OCI-LY3 (cell line): ENCODE measurements around the gene RNGTT.

Experiments
- CTCF ChIP-seq: fragments of 200-600, 300-600 bp; sonication (generic); IDR thresholded peaks from 2 replicates; pipeline ENCODE4 v1.5.1; 2014; ENCODE audit warnings: antibody characterized with exemption, low read length, low read depth
- EZH2phosphoT487 ChIP-seq: fragments of 200-600 bp; shearing (Covaris generic); IDR thresholded peaks from 2 replicates; pipeline ENCODE4 v1.6.1; 2018; ENCODE audit warnings: antibody characterized with exemption, mixed run types, low read depth

DNA sequence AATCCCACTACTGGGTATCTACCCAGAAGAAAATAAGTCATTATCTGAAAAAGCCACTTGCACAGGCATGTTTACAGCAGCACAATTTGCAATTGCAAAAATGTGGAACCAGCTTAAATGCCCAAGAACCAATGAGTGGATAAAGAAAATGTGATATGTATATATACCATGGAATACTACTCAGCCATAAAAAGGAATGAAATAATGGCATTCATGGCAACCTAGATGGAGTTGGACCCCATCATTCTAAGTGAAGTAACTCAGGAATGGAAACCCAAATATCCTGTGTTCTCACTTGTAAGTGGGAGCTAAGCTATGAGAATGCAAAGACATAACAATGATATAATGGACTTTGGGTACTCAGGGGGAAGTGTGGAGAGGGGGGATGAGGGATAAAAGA lies 4.6 kb downstream of the RNGTT start:
- TF ChIP-seq CTCF (no peak), EZH2phosphoT487 (no peak)
